Measurements from ENCODE around the gene INF2.
A peak's percentile ranks its signal among the peaks of the same experiment; 100 is the strongest.

INF2 gene

DNA sequence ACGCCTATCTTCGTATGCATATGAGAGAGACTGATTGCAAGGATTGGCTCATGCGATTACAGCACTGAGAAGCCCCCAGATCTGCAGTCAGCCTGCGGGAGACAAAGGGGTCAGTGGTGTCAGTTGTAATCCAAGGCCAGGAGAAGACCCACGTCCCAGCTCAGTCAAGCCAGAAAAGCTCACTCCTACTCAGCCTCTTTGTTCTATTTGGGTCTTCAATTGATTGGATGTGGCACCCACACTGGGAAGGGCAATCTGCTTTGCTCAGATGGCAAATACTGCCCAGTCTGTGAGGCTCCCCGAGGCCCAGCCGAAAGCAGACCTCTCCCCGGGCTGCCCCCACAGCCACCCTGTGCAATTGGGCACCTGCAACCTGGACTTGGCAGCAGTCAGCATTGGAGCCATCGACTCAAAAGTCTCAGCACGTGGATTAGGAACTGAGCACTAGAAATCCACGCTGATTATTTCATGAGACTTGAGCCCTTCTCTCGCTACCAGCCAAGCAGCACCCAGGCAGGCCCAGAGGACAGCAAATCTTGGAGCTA lies 45.3 kb upstream of the INF2 start:
- in situ Hi-C loops (cut with HindIII; ENCODE audit: low sequenced_read_pairs), result no loop called here
- no peak overlapping the region for H3K4me3 ChIP-seq (ENCODE audit: low read depth, low read length)
- DNase-seq (ENCODE audit: low read depth), result no peak
- TF ChIP-seq, protein P1, sequence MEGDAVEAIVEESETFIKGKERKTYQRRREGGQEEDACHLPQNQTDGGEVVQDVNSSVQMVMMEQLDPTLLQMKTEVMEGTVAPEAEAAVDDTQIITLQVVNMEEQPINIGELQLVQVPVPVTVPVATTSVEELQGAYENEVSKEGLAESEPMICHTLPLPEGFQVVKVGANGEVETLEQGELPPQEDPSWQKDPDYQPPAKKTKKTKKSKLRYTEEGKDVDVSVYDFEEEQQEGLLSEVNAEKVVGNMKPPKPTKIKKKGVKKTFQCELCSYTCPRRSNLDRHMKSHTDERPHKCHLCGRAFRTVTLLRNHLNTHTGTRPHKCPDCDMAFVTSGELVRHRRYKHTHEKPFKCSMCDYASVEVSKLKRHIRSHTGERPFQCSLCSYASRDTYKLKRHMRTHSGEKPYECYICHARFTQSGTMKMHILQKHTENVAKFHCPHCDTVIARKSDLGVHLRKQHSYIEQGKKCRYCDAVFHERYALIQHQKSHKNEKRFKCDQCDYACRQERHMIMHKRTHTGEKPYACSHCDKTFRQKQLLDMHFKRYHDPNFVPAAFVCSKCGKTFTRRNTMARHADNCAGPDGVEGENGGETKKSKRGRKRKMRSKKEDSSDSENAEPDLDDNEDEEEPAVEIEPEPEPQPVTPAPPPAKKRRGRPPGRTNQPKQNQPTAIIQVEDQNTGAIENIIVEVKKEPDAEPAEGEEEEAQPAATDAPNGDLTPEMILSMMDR (IDR thresholded peaks at IDR 0.05; ENCODE audit: low read depth, low read length, missing control alignments), result no peak

GRCh38 chr14:104644656-104645378 lies 44.6 kb upstream of the INF2 start:
- DNase-seq (ENCODE audit: low read depth), result no peak
- in situ Hi-C loops (cut with HindIII; ENCODE audit: low sequenced_read_pairs), result no loop called here
- no peak overlapping the region for H3K4me3 ChIP-seq (ENCODE audit: low read depth, low read length)
- TF ChIP-seq, protein P1 (IDR thresholded peaks at IDR 0.05; ENCODE audit: low read depth, low read length, missing control alignments), result no peak

DNA sequence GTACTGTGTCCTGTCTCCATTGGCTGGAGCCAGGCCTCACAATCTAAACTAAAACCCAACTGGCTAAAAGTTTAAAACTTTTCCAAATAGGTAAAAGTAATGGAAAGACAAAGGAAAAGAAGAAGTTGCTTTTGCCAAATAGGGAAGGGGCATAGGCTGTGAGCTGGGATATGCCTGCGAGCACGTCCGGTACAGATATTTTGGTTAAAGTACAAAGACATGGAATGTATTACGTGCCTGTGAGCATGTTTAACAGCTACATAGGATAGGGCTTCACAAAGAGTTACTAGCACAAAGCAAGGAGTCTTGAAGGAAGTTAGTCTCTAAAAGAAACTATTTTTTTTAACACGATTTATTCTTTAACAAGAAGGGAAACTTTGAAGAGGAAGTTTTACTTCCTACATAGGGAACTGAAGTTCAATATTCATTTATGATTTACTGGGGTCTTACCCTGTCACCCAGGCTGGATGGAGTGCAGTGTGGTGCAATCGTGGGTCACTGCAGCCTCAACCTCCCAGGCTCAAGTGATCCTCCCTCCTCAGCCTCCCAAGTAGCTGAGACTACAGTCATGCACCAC lies 41.9 kb upstream of the INF2 start:
- in situ Hi-C loops (cut with HindIII; ENCODE audit: low sequenced_read_pairs), result no loop called here
- H3K4me3 ChIP-seq (ENCODE audit: low read depth, low read length), result no peak overlapping the region
- no peak for DNase-seq (ENCODE audit: low read depth)
- TF ChIP-seq, protein P1 (IDR thresholded peaks at IDR 0.05; ENCODE audit: low read depth, low read length, missing control alignments), result no peak

DNA sequence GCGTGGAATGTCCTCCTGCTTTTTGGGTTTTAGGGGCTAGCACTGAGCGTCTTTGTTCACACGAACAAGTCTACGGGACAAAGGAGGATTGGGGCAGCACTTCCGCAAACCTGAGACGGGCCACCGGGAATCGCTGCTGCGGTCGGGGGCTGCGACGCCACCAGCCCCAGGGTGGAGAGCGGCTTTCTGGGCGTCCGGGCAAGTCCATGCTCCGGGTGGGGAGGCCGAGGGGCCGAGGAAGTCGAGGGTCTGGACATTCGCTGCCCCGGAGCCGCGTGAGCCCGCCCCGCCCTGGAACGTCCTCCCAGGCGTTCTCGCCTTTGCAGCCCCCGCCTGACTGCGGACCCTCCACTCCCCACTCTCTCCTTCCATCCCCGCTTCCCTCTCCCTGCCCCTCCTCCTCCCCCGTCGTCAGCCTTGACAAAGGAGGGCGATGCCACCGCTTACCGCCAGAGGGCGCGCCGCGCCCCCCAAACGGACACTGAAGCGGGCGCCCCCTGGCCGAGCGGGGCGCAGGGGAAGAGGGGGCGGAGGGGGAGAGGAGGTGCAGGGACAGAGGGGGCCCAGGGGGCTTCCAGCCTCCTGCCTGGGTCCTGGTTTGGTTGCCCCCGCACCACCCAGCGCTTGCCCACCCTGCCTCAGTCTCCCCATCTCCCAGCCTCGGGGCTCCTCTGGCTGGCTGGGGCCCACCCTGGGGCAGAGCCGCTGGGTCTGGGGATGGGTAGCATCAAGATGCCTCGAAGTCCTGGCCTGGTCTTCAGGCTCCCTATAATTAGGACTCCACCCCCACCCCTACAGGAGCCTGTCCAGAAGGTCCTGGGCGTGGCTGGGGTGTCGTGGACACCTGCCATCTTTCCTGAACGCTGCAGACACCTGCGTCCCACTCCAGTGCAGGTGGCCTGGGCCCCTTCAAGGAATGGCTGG lies 39.1 kb upstream of the INF2 start:
- in situ Hi-C loops (cut with HindIII; ENCODE audit: low sequenced_read_pairs), result no loop called here
- DNase-seq (ENCODE audit: low read depth), result peak; percentile 11
- peak overlapping the region; percentile 48 for H3K4me3 ChIP-seq (ENCODE audit: low read depth, low read length)
- TF ChIP-seq, protein P1 (IDR thresholded peaks at IDR 0.05; ENCODE audit: low read depth, low read length, missing control alignments), result peak; percentile 99

DNA sequence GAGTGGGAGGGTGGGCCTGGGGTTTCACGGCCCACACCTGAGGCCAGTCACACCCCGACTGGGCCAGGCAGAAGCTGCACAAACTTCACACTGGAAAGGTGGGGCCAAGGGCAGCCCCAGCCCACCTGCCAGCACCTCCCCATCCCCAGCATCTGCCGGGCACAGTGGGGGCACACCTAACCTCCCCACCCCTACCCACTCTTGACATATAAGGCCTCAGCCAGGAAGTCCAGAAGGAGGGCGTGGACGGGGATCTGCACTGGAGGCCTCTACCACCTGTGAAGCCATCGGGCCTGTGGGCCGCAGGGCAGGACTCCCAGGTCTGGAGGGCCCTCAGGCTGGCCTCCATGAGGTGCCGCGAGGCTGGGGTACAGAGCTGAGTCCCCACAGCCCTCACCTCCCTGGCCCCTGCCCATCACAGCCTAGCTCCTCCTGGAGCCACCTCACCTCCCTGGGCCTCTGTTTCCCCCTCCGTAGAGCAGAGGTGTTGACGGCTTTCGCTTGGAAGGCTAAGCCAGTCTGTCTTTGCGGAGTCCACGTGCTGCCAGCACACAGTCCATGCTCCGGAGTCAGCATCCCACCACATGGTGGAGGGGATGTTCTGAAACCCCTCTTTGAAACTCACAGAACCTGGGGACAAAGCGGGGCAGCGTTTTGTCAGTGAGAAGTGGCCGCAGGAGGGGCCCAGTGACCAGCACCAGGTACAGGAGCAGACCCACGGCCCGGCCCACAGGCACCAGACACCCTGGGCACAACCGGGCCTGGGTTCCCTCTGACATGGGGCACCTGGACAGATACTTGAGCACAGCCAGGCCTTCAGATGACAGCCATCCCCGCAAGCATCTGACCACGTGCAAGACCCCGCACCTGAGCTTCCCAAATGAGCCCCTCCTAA lies 38.2 kb upstream of the INF2 start:
- H3K4me3 ChIP-seq (ENCODE audit: low read depth, low read length), result no peak overlapping the region
- in situ Hi-C loops (cut with HindIII; ENCODE audit: low sequenced_read_pairs), result no loop called here
- DNase-seq (ENCODE audit: low read depth), result no peak
- TF ChIP-seq, protein P1 (IDR thresholded peaks at IDR 0.05; ENCODE audit: low read depth, low read length, missing control alignments), result no peak
